Measurements from ENCODE around the gene TFF3. TPM values are rescaled to one million over a fixed set of nuclear protein-coding genes. Genes with fewer than 3 reads are reported as not detected.

The TFF3 gene
- total and polyA plus RNA-seq, 2 experiments from 2014 or later: 1.2 to 3.3 TPM

DNA sequence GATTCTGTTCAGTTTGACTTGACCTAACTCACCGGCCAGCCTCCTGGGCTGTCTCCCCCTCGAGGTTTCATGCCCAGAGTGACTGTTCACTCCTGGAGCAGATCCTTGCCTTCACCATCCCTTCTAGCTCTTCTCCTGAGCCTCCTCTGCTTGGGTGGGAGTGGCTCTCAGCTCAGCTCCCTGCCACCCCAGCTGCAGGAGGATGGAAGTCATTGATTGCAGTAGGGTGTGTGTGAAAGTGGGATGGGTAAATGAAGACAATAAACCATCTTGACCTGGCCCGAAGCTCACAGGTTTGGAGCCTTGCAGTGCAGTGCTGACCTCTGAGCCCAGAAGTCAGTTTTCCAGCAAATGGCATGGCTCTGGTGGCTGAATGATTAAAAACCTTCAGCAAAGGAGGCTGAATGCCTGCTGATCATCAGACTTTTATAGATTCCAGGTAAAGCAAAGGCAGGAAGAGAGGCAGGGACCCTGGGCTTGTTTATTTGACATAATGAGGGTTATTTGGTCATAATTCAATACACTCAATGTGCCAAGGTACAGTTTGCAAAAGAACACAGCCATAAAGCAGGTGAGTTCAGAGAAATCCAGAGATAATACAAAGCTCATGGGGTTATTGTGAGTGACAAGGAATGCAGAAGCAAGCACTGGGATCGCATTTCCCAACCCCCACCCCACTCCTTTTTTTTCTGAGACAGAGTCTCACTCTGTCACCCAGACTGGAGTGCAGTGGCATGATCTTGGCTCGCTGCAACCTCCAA lies 17.5 kb upstream of the TFF3 start:
- TF ChIP-seq ZNF114 (CRISPR knock-in tag; IDR thresholded peaks at IDR 0.05) (no peak), EZH2 (IDR thresholded peaks at IDR 0.05; ENCODE audit: low read depth, unreplicated experiment) (no peak), ZNF331 (CRISPR knock-in tag; IDR thresholded peaks at IDR 0.05; ENCODE audit: low read depth) (no peak), CREB1 (CRISPR knock-in tag; IDR thresholded peaks at IDR 0.05; ENCODE audit: low read depth) (no peak), NANOG (IDR thresholded peaks at IDR 0.05; ENCODE audit: borderline replicate concordance) (no peak), EZH2phosphoT487 (IDR thresholded peaks at IDR 0.05; ENCODE audit: unreplicated experiment) (no peak), POLR2AphosphoS5 (IDR thresholded peaks at IDR 0.05; ENCODE audit: low read depth) (no peak), STAT1 (IDR thresholded peaks at IDR 0.05; ENCODE audit: unreplicated experiment) (no peak), JUNB (IDR thresholded peaks at IDR 0.05; ENCODE audit: unreplicated experiment) (no peak)
- TF ChIP-seq, protein P1, sequence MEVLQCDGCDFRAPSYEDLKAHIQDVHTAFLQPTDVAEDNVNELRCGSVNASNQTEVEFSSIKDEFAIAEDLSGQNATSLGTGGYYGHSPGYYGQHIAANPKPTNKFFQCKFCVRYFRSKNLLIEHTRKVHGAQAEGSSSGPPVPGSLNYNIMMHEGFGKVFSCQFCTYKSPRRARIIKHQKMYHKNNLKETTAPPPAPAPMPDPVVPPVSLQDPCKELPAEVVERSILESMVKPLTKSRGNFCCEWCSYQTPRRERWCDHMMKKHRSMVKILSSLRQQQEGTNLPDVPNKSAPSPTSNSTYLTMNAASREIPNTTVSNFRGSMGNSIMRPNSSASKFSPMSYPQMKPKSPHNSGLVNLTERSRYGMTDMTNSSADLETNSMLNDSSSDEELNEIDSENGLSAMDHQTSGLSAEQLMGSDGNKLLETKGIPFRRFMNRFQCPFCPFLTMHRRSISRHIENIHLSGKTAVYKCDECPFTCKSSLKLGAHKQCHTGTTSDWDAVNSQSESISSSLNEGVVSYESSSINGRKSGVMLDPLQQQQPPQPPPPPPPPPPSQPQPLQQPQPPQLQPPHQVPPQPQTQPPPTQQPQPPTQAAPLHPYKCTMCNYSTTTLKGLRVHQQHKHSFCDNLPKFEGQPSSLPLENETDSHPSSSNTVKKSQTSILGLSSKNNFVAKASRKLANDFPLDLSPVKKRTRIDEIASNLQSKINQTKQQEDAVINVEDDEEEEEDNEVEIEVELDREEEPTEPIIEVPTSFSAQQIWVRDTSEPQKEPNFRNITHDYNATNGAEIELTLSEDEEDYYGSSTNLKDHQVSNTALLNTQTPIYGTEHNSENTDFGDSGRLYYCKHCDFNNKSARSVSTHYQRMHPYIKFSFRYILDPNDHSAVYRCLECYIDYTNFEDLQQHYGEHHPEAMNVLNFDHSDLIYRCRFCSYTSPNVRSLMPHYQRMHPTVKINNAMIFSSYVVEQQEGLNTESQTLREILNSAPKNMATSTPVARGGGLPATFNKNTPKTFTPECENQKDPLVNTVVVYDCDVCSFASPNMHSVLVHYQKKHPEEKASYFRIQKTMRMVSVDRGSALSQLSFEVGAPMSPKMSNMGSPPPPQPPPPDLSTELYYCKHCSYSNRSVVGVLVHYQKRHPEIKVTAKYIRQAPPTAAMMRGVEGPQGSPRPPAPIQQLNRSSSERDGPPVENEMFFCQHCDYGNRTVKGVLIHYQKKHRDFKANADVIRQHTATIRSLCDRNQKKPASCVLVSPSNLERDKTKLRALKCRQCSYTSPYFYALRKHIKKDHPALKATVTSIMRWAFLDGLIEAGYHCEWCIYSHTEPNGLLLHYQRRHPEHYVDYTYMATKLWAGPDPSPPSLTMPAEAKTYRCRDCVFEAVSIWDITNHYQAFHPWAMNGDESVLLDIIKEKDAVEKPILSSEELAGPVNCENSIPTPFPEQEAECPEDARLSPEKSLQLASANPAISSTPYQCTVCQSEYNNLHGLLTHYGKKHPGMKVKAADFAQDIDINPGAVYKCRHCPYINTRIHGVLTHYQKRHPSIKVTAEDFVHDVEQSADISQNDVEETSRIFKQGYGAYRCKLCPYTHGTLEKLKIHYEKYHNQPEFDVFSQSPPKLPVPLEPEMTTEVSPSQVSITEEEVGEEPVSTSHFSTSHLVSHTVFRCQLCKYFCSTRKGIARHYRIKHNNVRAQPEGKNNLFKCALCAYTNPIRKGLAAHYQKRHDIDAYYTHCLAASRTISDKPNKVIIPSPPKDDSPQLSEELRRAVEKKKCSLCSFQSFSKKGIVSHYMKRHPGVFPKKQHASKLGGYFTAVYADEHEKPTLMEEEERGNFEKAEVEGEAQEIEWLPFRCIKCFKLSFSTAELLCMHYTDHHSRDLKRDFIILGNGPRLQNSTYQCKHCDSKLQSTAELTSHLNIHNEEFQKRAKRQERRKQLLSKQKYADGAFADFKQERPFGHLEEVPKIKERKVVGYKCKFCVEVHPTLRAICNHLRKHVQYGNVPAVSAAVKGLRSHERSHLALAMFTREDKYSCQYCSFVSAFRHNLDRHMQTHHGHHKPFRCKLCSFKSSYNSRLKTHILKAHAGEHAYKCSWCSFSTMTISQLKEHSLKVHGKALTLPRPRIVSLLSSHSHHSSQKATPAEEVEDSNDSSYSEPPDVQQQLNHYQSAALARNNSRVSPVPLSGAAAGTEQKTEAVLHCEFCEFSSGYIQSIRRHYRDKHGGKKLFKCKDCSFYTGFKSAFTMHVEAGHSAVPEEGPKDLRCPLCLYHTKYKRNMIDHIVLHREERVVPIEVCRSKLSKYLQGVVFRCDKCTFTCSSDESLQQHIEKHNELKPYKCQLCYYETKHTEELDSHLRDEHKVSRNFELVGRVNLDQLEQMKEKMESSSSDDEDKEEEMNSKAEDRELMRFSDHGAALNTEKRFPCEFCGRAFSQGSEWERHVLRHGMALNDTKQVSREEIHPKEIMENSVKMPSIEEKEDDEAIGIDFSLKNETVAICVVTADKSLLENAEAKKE (CRISPR knock-in tag; IDR thresholded peaks at IDR 0.05): no peak
- TF ChIP-seq, protein P2, sequence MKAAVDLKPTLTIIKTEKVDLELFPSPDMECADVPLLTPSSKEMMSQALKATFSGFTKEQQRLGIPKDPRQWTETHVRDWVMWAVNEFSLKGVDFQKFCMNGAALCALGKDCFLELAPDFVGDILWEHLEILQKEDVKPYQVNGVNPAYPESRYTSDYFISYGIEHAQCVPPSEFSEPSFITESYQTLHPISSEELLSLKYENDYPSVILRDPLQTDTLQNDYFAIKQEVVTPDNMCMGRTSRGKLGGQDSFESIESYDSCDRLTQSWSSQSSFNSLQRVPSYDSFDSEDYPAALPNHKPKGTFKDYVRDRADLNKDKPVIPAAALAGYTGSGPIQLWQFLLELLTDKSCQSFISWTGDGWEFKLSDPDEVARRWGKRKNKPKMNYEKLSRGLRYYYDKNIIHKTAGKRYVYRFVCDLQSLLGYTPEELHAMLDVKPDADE (IDR thresholded peaks at IDR 0.05): no peak
- TF ChIP-seq, protein P3, sequence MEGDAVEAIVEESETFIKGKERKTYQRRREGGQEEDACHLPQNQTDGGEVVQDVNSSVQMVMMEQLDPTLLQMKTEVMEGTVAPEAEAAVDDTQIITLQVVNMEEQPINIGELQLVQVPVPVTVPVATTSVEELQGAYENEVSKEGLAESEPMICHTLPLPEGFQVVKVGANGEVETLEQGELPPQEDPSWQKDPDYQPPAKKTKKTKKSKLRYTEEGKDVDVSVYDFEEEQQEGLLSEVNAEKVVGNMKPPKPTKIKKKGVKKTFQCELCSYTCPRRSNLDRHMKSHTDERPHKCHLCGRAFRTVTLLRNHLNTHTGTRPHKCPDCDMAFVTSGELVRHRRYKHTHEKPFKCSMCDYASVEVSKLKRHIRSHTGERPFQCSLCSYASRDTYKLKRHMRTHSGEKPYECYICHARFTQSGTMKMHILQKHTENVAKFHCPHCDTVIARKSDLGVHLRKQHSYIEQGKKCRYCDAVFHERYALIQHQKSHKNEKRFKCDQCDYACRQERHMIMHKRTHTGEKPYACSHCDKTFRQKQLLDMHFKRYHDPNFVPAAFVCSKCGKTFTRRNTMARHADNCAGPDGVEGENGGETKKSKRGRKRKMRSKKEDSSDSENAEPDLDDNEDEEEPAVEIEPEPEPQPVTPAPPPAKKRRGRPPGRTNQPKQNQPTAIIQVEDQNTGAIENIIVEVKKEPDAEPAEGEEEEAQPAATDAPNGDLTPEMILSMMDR (conservative IDR thresholded peaks at IDR 0.05; ENCODE audit: low read depth in 2 of 2): no peak
- TF ChIP-seq, protein P4, sequence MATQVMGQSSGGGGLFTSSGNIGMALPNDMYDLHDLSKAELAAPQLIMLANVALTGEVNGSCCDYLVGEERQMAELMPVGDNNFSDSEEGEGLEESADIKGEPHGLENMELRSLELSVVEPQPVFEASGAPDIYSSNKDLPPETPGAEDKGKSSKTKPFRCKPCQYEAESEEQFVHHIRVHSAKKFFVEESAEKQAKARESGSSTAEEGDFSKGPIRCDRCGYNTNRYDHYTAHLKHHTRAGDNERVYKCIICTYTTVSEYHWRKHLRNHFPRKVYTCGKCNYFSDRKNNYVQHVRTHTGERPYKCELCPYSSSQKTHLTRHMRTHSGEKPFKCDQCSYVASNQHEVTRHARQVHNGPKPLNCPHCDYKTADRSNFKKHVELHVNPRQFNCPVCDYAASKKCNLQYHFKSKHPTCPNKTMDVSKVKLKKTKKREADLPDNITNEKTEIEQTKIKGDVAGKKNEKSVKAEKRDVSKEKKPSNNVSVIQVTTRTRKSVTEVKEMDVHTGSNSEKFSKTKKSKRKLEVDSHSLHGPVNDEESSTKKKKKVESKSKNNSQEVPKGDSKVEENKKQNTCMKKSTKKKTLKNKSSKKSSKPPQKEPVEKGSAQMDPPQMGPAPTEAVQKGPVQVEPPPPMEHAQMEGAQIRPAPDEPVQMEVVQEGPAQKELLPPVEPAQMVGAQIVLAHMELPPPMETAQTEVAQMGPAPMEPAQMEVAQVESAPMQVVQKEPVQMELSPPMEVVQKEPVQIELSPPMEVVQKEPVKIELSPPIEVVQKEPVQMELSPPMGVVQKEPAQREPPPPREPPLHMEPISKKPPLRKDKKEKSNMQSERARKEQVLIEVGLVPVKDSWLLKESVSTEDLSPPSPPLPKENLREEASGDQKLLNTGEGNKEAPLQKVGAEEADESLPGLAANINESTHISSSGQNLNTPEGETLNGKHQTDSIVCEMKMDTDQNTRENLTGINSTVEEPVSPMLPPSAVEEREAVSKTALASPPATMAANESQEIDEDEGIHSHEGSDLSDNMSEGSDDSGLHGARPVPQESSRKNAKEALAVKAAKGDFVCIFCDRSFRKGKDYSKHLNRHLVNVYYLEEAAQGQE (IDR thresholded peaks at IDR 0.05; ENCODE audit: unreplicated experiment): no peak
- Histone ChIP-seq H2AFZ (no peak overlapping the region), H3K36me3 (ENCODE audit: insufficient read depth) (no peaks in the 10 kb centered on the region), H3K4me2 (no peak overlapping the region), H3K4me1 (ENCODE audit: insufficient read depth) (peaks cover 20% of the 10 kb centered on the region; the same call in 1 of the 2 replicates), H4K20me1 (replicated peaks; ENCODE audit: insufficient read depth) (no peaks in the 10 kb centered on the region), H3K27ac (ENCODE audit: low read depth) (no peak overlapping the region), H3K9me2 (ENCODE audit: insufficient read depth) (no peaks in the 10 kb centered on the region), H3K79me2 (replicated peaks; ENCODE audit: insufficient read depth) (no peaks in the 10 kb centered on the region), H3K4me3 (no peak overlapping the region), H3K27me3 (ENCODE audit: insufficient read depth) (no peaks in the 10 kb centered on the region), H3F3A (replicated peaks; ENCODE audit: low read depth) (no peaks in the 10 kb centered on the region; the same call in 1 of the 2 replicates)
- ATAC-seq: no peak
- Mint-ChIP-seq H3K27me3 (ENCODE audit: insufficient read depth, low read depth, poor library complexity) (peaks cover 3% of the 10 kb centered on the region), H3K4me3 (no peak overlapping the region), H3K27ac (no peak overlapping the region), H3K4me1 (peaks cover 30% of the 10 kb centered on the region), H3K36me3 (ENCODE audit: low read depth) (peaks cover 29% of the 10 kb centered on the region), H3K9me3 (peaks cover 36% of the 10 kb centered on the region)
- no peak for DNase-seq (ENCODE audit: low spot score)

All from GM23338 (cell line).